22Rv1 (cell line): ENCODE measurements around the gene POLA1.

Source experiments
- H3K27ac ChIP-seq: fragments of 450-650 bp; 2 replicates; pipeline ENCODE4 v1.5.1; 2017
- ZFX ChIP-seq: fragments of 450-650 bp; IDR thresholded peaks from 2 replicates; pipeline ENCODE4 v1.6.1; 2017; ENCODE audit warnings: antibody characterized with exemption, borderline replicate concordance
- TF ChIP-seq, protein P1 (sequence below): fragments of 450-650 bp; IDR thresholded peaks from 2 replicates; pipeline ENCODE4 v1.5.1; 2017; ENCODE audit warnings: mild to moderate bottlenecking

The POLA1 gene

GRCh38 chrX:24920769-24921168, 227.1 kb downstream of the POLA1 start:
- H3K27ac ChIP-seq, result no peak overlapping the region
- TF ChIP-seq, protein P1, sequence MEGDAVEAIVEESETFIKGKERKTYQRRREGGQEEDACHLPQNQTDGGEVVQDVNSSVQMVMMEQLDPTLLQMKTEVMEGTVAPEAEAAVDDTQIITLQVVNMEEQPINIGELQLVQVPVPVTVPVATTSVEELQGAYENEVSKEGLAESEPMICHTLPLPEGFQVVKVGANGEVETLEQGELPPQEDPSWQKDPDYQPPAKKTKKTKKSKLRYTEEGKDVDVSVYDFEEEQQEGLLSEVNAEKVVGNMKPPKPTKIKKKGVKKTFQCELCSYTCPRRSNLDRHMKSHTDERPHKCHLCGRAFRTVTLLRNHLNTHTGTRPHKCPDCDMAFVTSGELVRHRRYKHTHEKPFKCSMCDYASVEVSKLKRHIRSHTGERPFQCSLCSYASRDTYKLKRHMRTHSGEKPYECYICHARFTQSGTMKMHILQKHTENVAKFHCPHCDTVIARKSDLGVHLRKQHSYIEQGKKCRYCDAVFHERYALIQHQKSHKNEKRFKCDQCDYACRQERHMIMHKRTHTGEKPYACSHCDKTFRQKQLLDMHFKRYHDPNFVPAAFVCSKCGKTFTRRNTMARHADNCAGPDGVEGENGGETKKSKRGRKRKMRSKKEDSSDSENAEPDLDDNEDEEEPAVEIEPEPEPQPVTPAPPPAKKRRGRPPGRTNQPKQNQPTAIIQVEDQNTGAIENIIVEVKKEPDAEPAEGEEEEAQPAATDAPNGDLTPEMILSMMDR, result no peak
- no peak for TF ChIP-seq ZFX

- H3K27ac ChIP-seq, result no peak overlapping the region
- TF ChIP-seq ZFX, result no peak
- TF ChIP-seq, protein P1, result no peak
Observed at GRCh38 chrX:24925430-24925829, 231.7 kb downstream of the POLA1 start.

DNA sequence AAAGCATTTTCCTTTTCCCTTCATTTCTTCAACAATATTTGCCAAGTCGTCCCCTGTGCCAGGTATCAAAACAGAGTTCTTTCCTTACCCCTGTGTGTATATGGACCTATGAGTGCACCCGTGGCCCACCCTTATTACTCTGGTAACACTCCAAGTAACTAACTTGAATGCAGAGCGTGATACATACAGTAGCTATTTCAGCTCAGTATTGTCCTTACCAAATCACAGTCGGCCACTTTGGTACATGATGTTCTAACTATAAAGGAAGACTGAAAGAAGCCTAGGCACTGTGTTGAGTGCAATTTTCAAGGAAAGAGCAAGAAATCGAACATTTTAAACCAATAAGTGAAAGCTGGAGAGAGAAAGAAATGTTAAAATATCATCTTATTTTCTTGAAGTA, 233.7 kb downstream of the POLA1 start:
- no peak overlapping the region for H3K27ac ChIP-seq
- no peak for TF ChIP-seq ZFX
- TF ChIP-seq, protein P1, result no peak

- H3K27ac ChIP-seq, result no peak overlapping the region
- TF ChIP-seq, protein P1, result no peak
- no peak for TF ChIP-seq ZFX
Observed at GRCh38 chrX:24928114-24928513, 234.4 kb downstream of the POLA1 start.

GRCh38 chrX:24934279-24934678, 240.6 kb downstream of the POLA1 start:
- no peak overlapping the region for H3K27ac ChIP-seq
- TF ChIP-seq, protein P1, result no peak
- TF ChIP-seq ZFX, result no peak

GRCh38 chrX:24945009-24945408, 251.3 kb downstream of the POLA1 start:
- TF ChIP-seq, protein P1, result no peak
- TF ChIP-seq ZFX, result no peak
- no peak overlapping the region for H3K27ac ChIP-seq

DNA sequence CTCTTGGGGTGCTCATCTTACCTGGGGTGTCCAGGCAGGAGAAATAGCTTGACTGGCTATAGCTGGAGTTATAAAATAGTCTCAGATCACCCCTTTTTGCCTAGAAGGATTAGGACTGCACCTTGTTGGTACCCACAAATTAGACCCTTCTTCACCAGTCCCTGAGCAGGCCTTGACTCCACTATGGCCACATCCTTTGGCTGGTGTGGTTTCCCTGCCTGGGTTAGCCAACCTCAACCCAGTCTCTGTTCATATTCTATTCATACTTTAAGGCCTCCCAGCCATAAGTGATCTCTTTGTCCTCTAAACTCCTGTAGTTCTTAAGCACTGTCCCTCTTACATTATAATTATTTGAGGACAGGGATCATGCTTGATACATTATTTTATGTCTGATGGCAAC, 252.7 kb downstream of the POLA1 start:
- TF ChIP-seq, protein P1, result no peak
- no peak for TF ChIP-seq ZFX
- no peak overlapping the region for H3K27ac ChIP-seq
